HG03571 (cell line): ENCODE data around the gene VASP.

Experiments used
- ATAC-seq: cut with Tn5 transposase; IDR thresholded peaks from one replicate; pipeline ENCODE4 v1.9.1; 2021; ENCODE audit not compliant: unreplicated experiment

Gene VASP

GRCh38 chr19:45473682-45474605 lies 33.3 kb upstream of the VASP start:
- ATAC-seq = no peak

- no peak for ATAC-seq
These were observed 32.4 kb upstream of the VASP start for GRCh38 chr19:45474606-45475521.

- no peak for ATAC-seq
These were observed 31.6 kb upstream of the VASP start for GRCh38 chr19:45475537-45476291.

GRCh38 chr19:45476304-45476703 lies 31.0 kb upstream of the VASP start:
- ATAC-seq = no peak

- ATAC-seq = no peak
These were observed 30.1 kb upstream of the VASP start for GRCh38 chr19:45477186-45477585.

GRCh38 chr19:45477713-45478453 lies 29.4 kb upstream of the VASP start:
- ATAC-seq = no peak

GRCh38 chr19:45478454-45479238 lies 28.6 kb upstream of the VASP start:
- ATAC-seq = peak; percentile 55

GRCh38 chr19:45483033-45483432 lies 24.2 kb upstream of the VASP start:
- no peak for ATAC-seq

GRCh38 chr19:45484273-45484945 lies 22.9 kb upstream of the VASP start:
- ATAC-seq = no peak

- ATAC-seq = peak; percentile 81
These were observed 21.8 kb upstream of the VASP start for GRCh38 chr19:45485305-45486077.

GRCh38 chr19:45488708-45489107 lies 18.6 kb upstream of the VASP start:
- ATAC-seq = no peak

- ATAC-seq = no peak
These were observed 17.9 kb upstream of the VASP start for GRCh38 chr19:45489216-45489855.

GRCh38 chr19:45492137-45492626 lies 15.1 kb upstream of the VASP start:
- no peak for ATAC-seq

- no peak for ATAC-seq
These were observed 14.4 kb upstream of the VASP start for GRCh38 chr19:45492627-45493470.

- no peak for ATAC-seq
These were observed 12.9 kb upstream of the VASP start for GRCh38 chr19:45494261-45494916.

- no peak for ATAC-seq
These were observed 12.1 kb upstream of the VASP start for GRCh38 chr19:45495178-45495577.
